Measurements from ENCODE around the gene NUAK2.

- TF ChIP-seq CTCF (IDR thresholded peaks at IDR 0.05; ENCODE audit: low read depth, low read length, missing input control) (no peak), REST (IDR thresholded peaks at IDR 0.05) (no peak), GABPA (IDR thresholded peaks at IDR 0.05 in 1 of 2, conservative IDR thresholded peaks at IDR 0.05 in 1 of 2) (no peak), RXRA (IDR thresholded peaks at IDR 0.05) (no peak), SP1 (IDR thresholded peaks at IDR 0.05) (no peak), RAD21 (IDR thresholded peaks at IDR 0.05) (no peak), FOXA2 (IDR thresholded peaks at IDR 0.05) (no peak), TAF1 (conservative IDR thresholded peaks at IDR 0.05) (no peak), HNF4G (IDR thresholded peaks at IDR 0.05) (no peak), MAX (IDR thresholded peaks at IDR 0.05) (no peak), HNF4A (conservative IDR thresholded peaks at IDR 0.05) (no peak), YY1 (IDR thresholded peaks at IDR 0.05) (no peak)
Observed at GRCh38 chr1:205342986-205343385, 21.4 kb upstream of the NUAK2 start.
